Spleen (tissue), 11 donors: ENCODE results near the gene TMEM176B. TPM values are rescaled to one million over a fixed set of nuclear protein-coding genes. Genes with fewer than 3 reads are reported as not detected.
A peak's percentile ranks its signal among the peaks of the same experiment; 100 is the strongest.

Source experiments
- DNase-seq: peaks from one replicate; pipeline ENCODE4 v3.0.0-alpha.2; 2020
- H3K27ac ChIP-seq, 8 donors: fragments of 200-600 bp; sonication (generic) in 7 of 8; 1 replicate in 4 of 8; 2 replicates in 4 of 8; pipeline versions ENCODE4 v1.5.0 to v1.8.0; 2016 to 2021; ENCODE audit warnings: inconsistent platforms in 4 of 8, mild to moderate bottlenecking in 4 of 8, moderate library complexity in 1 of 8
- H3K27me3 ChIP-seq, 7 donors: fragments of 200-600 bp; sonication (generic) in 6 of 7; replicated peaks in 1 of 7; 1 replicate in 4 of 7; 2 replicates in 3 of 7; pipeline versions ENCODE4 v1.5.0 to v1.8.0; 2016 to 2021; ENCODE audit warnings: inconsistent platforms in 3 of 7, mild to moderate bottlenecking in 1 of 7
- H3K36me3 ChIP-seq, 6 donors: fragments of 200-600 bp; sonication (generic) in 5 of 6; 1 replicate in 4 of 6; 2 replicates in 2 of 6; pipeline versions ENCODE4 v1.5.0 to v1.8.0; 2016 to 2021; ENCODE audit warnings: inconsistent platforms in 2 of 6
- H3K4me1 ChIP-seq, 6 donors: fragments of 200-600 bp; sonication (generic) in 5 of 6; 1 replicate in 3 of 6; 2 replicates in 3 of 6; pipeline versions ENCODE4 v1.5.0 to v1.8.0; 2016 to 2021; ENCODE audit warnings: inconsistent platforms in 3 of 6
- H3K4me3 ChIP-seq, 8 donors: fragments of 200-600 bp; sonication (generic) in 7 of 8; 1 replicate in 4 of 8; 2 replicates in 4 of 8; pipeline versions ENCODE4 v1.5.0 to v1.8.0; 2016 to 2021; ENCODE audit warnings: inconsistent platforms in 4 of 8, mild to moderate bottlenecking in 4 of 8, moderate library complexity in 2 of 8
- H3K9me3 ChIP-seq, 8 donors: fragments of 200-600 bp; sonication (generic) in 7 of 8; 1 replicate in 4 of 8; 2 replicates in 4 of 8; pipeline versions ENCODE4 v1.5.0 to v1.8.0; 2016 to 2021; ENCODE audit warnings: inconsistent platforms in 4 of 8
- POLR2A ChIP-seq, 3 donors: fragments of 450-650 bp; IDR thresholded peaks; one replicate each; pipeline ENCODE4 v1.5.1; 2017; ENCODE audit warnings: antibody characterized with exemption in 3 of 3, mild to moderate bottlenecking in 1 of 3
- POLR2AphosphoS5 ChIP-seq, 3 donors: sonication (generic); formaldehyde crosslinking; IDR thresholded peaks; one replicate each; pipeline ENCODE4 v1.5.1; 2017; ENCODE audit warnings: antibody characterized with exemption in 3 of 3
- WGBS, 5 donors: extraction: QIAGEN DNeasy Blood & Tissue Kit in 3 of 5; methylation state at CpG; one replicate each; pipeline versions ENCODE4 v1.1.5 to v1.1.7; 2013 to 2018; 5-methylcytosine and 5-hydroxymethylcytosine counted together
- intact Hi-C: fragments of 100-400 bp; cut with DNase I; formaldehyde crosslinking; loops from one replicate; pipeline ENCODE4 v1.15.0; 2023; ENCODE audit warnings: low total_unique reads
- polyA plus RNA-seq, 3 donors: library from polyadenylated mRNA; stranded (reverse); fragments of 200-250 nt; gene quantifications; one replicate each; pipeline ENCODE4 v1.2.1, GENCODE V29; 2013
- total RNA-seq, 7 donors: library from RNA; depleted of rRNA in 3 of 7; stranded (reverse); fragments of >200 nt in 3 of 7; fragmentation: NEBNext Ultra II Directional in 4 of 7; extraction: Animal tissue kit (Norgen Biotek cat#: 25700) in 4 of 7; gene quantifications; one replicate each; pipeline versions ENCODE4 v1.1.0 to v1.2.1, GENCODE V29; 2016 to 2021
- TF ChIP-seq, protein P1 (sequence below), 11 experiments: fragments of 200-600 bp in 7 of 11; fragments of 450-650 bp in 4 of 11; sonication (generic) in 4 of 11; IDR thresholded peaks in 8 of 11; conservative IDR thresholded peaks in 3 of 11; 1 replicate in 7 of 11; 2 replicates in 4 of 11; pipeline versions ENCODE4 v1.4.0 to v1.8.0; 2016 to 2021; ENCODE audit warnings: antibody characterized with exemption in 11 of 11, inconsistent platforms in 4 of 11, mild to moderate bottlenecking in 1 of 11
- donor health status: healthy with polysubstance abuse.
- donor health status: DM: no; HTN: no; CAD: no; lungs with moderate emphysema.
- donor health status: DM: no; HTN: no; CAD: no.
- donor health status: Bipolar disorder and iron deficiency.
- donor health status: healthy.
- donor health status: DM: no; HTN: no; CAD: no.
- donor health status: DM: yes; HTN: yes; CAD: no.

The TMEM176B gene
- total and polyA plus RNA-seq, 10 donors, result 56.1 to 107 (median 82.2) TPM

GRCh38 chr7:150806454-150806853 lies 6.3 kb upstream of the TMEM176B start:
- Histone ChIP-seq H3K4me3 (no peak overlapping the region), H3K4me1 (peaks cover 0 to 4% (median 2%) of the 10 kb centered on the region in 6 donors), H3K9me3 (peaks cover 0 to 27% (median 21%) of the 10 kb centered on the region in 8 donors), H3K27ac (no peak overlapping the region), H3K27me3 (peaks cover 0 to 49% (median 4%) of the 10 kb centered on the region in 7 donors), H3K36me3 (peaks cover 0 to 15% (median 2%) of the 10 kb centered on the region in 6 donors)
- no peak for TF ChIP-seq POLR2AphosphoS5 (IDR thresholded peaks at IDR 0.05)
- TF ChIP-seq, protein P1, sequence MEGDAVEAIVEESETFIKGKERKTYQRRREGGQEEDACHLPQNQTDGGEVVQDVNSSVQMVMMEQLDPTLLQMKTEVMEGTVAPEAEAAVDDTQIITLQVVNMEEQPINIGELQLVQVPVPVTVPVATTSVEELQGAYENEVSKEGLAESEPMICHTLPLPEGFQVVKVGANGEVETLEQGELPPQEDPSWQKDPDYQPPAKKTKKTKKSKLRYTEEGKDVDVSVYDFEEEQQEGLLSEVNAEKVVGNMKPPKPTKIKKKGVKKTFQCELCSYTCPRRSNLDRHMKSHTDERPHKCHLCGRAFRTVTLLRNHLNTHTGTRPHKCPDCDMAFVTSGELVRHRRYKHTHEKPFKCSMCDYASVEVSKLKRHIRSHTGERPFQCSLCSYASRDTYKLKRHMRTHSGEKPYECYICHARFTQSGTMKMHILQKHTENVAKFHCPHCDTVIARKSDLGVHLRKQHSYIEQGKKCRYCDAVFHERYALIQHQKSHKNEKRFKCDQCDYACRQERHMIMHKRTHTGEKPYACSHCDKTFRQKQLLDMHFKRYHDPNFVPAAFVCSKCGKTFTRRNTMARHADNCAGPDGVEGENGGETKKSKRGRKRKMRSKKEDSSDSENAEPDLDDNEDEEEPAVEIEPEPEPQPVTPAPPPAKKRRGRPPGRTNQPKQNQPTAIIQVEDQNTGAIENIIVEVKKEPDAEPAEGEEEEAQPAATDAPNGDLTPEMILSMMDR (IDR thresholded peaks at IDR 0.05 in 8 of 11, conservative IDR thresholded peaks at IDR 0.05 in 3 of 11), result no peak
- TF ChIP-seq POLR2A (IDR thresholded peaks at IDR 0.05), result no peak
- 91 to 100% (median 94%) methylated on average over 3 of the region's 3 CpGs for WGBS, 5 donors
- DNase-seq, result no peak
- intact Hi-C loops, result no loop called here

- peaks cover 0 to 27% (median 21%) of the 10 kb centered on the region in 8 donors for H3K9me3 ChIP-seq
- H3K4me3 ChIP-seq, result no peak overlapping the region
- H3K27me3 ChIP-seq, result peaks cover 2 to 55% (median 10%) of the 10 kb centered on the region in 7 donors
- H3K27ac ChIP-seq, result no peak overlapping the region
- H3K4me1 ChIP-seq, result peaks cover 0 to 10% (median 5%) of the 10 kb centered on the region in 6 donors
- intact Hi-C loops, result no loop called here
- no peak for DNase-seq
- peaks cover 0 to 15% (median 2%) of the 10 kb centered on the region in 6 donors for H3K36me3 ChIP-seq
- TF ChIP-seq, protein P1 (IDR thresholded peaks at IDR 0.05 in 8 of 11, conservative IDR thresholded peaks at IDR 0.05 in 3 of 11), result no peak
- TF ChIP-seq POLR2A (IDR thresholded peaks at IDR 0.05) (no peak), POLR2AphosphoS5 (IDR thresholded peaks at IDR 0.05) (no peak)
Observed at GRCh38 chr7:150805864-150806263, 5.7 kb upstream of the TMEM176B start.

DNA sequence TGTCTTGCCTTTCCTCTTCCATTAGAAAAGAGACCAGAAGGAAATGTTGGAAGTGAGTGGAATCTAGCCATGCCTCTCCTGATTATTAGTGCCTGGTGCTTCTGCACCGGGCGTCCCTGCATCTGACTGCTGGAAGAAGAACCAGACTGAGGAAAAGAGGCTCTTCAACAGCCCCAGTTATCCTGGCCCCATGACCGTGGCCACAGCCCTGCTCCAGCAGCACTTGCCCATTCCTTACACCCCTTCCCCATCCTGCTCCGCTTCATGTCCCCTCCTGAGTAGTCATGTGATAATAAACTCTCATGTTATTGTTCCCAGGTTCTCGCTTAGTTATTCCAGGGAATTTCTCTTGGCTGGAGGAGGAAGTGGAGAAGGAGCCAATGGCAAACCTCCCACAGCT lies 4.6 kb upstream of the TMEM176B start:
- DNase-seq, result no peak
- no peak overlapping the region for H3K4me3 ChIP-seq
- no peak overlapping the region for H3K27ac ChIP-seq
- peaks cover 0 to 15% (median 2%) of the 10 kb centered on the region in 6 donors for H3K36me3 ChIP-seq
- intact Hi-C loops, result no loop called here
- peaks cover 0 to 21% (median 16%) of the 10 kb centered on the region in 6 donors for H3K4me1 ChIP-seq
- 84 to 99% (median 91%) methylated on average over 5 of the region's 5 CpGs for WGBS, 5 donors
- peaks cover 3 to 65% (median 20%) of the 10 kb centered on the region in 7 donors for H3K27me3 ChIP-seq
- peaks cover 0 to 27% (median 21%) of the 10 kb centered on the region in 8 donors for H3K9me3 ChIP-seq
- TF ChIP-seq POLR2A (IDR thresholded peaks at IDR 0.05) (no peak), POLR2AphosphoS5 (IDR thresholded peaks at IDR 0.05) (no peak)
- TF ChIP-seq, protein P1 (IDR thresholded peaks at IDR 0.05 in 8 of 11, conservative IDR thresholded peaks at IDR 0.05 in 3 of 11), result no peak

GRCh38 chr7:150803161-150803860 lies 3.1 kb upstream of the TMEM176B start:
- Histone ChIP-seq H3K27ac (peak overlapping the region in 2 of 8 donors; percentile 27 to 42), H3K36me3 (peaks cover 0 to 15% (median 2%) of the 10 kb centered on the region in 6 donors), H3K4me1 (peaks cover 0 to 24% (median 18%) of the 10 kb centered on the region in 6 donors), H3K27me3 (peaks cover 3 to 80% (median 29%) of the 10 kb centered on the region in 7 donors), H3K9me3 (peaks cover 0 to 27% (median 21%) of the 10 kb centered on the region in 8 donors), H3K4me3 (no peak overlapping the region)
- peak in 1 of 3 donors; percentile 32 for TF ChIP-seq POLR2AphosphoS5 (IDR thresholded peaks at IDR 0.05)
- TF ChIP-seq, protein P1 (IDR thresholded peaks at IDR 0.05 in 8 of 11, conservative IDR thresholded peaks at IDR 0.05 in 3 of 11), result no peak
- no peak for DNase-seq
- 62 to 75% (median 71%) methylated on average over 10 of the region's 10 CpGs for WGBS, 5 donors
- intact Hi-C loops, result no loop called here
